HPDE6-E6E7 (cell line): Measurements from ENCODE around the gene NET1.
"Not testable (repeated sequence)": the region's sequence is repeated elsewhere in the genome, so short reads cannot be mapped to it uniquely, and the experiment has no call there.

Experiments used
- DNase-seq: peaks from one replicate; pipeline ENCODE4 v3.0.0; 2011; ENCODE audit warnings: missing footprints; ENCODE audit errors: extremely low spot score

NET1 gene

GRCh38 chr10:5462841-5463293, 50.5 kb downstream of the NET1 start:
- no peak for DNase-seq

GRCh38 chr10:5464546-5464945, 52.2 kb downstream of the NET1 start:
- DNase-seq: no peak

- DNase-seq: no peak
Observed at GRCh38 chr10:5465976-5466450, 53.7 kb downstream of the NET1 start.

- peak; percentile 37 for DNase-seq
Observed at GRCh38 chr10:5466451-5467206, 54.3 kb downstream of the NET1 start.

GRCh38 chr10:5467207-5467535, 54.8 kb downstream of the NET1 start:
- no peak for DNase-seq

GRCh38 chr10:5467634-5468255, 55.4 kb downstream of the NET1 start:
- DNase-seq: no peak

- no peak for DNase-seq
Observed at GRCh38 chr10:5468262-5469106, 56.1 kb downstream of the NET1 start.

- no peak for DNase-seq
Observed at GRCh38 chr10:5469353-5470061, 57.1 kb downstream of the NET1 start.

- DNase-seq: no peak
Observed at GRCh38 chr10:5470062-5470751, 57.9 kb downstream of the NET1 start.

GRCh38 chr10:5474642-5475041, 62.3 kb downstream of the NET1 start:
- not testable (repeated sequence) for DNase-seq

GRCh38 chr10:5475088-5475487, 62.7 kb downstream of the NET1 start:
- not testable (repeated sequence) for DNase-seq

GRCh38 chr10:5475974-5476807, 63.8 kb downstream of the NET1 start:
- DNase-seq: not testable (repeated sequence)

- no peak for DNase-seq
Observed at GRCh38 chr10:5476918-5477525, 64.7 kb downstream of the NET1 start.

GRCh38 chr10:5477948-5478693, 65.8 kb downstream of the NET1 start:
- DNase-seq: no peak

GRCh38 chr10:5478694-5479305, 66.4 kb downstream of the NET1 start:
- no peak for DNase-seq

- DNase-seq: no peak
Observed at GRCh38 chr10:5479481-5480161, 67.3 kb downstream of the NET1 start.

GRCh38 chr10:5480162-5480941, 68.0 kb downstream of the NET1 start:
- DNase-seq: no peak
